HG02870 (cell line): ENCODE results near the gene NUPR1.
"Not testable (repeated sequence)": the region's sequence is repeated elsewhere in the genome, so short reads cannot be mapped to it uniquely, and the experiment has no call there.

ENCODE experiments used
- ATAC-seq: cut with Tn5 transposase; IDR thresholded peaks from one replicate; pipeline ENCODE4 v1.9.1; 2021; ENCODE audit warnings: mild to moderate bottlenecking, moderate library complexity; ENCODE audit not compliant: unreplicated experiment

NUPR1 gene

GRCh38 chr16:28527985-28528384 lies 10.8 kb downstream of the NUPR1 start:
- no peak for ATAC-seq

DNA sequence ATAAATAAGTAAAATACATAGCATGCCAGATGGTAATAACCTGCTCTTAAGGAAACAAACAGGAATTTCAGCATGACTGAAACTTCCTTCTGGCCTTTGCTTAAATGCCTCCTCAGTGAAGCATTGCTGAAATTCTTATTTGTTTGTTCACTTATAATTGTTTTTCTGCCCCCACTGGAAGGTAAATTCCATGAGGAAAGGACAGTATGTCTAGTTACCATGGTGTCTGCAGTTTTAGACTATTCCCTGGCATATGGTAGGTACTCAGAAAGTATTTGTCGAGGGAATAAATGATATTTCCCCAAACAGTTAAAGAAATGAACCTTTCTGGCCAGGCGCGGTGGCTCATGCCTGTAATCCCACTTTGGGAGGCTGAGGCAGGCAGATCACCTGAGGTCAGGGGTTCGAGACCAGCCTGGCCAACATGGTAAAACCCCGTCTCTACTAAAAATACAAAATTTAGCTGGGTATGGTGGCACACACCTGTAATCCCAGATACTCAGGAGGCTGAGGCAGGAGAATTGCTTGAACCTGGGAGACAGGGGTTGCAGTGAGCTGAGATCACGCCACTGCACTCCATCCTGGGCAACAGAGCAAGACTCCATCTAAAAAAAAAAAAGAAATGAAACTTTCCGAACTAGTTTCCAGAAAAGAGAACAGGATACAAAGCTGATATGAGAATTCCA lies 11.5 kb downstream of the NUPR1 start:
- not testable (repeated sequence) for ATAC-seq

- ATAC-seq, result no peak
Observed at GRCh38 chr16:28526201-28527099, 12.3 kb downstream of the NUPR1 start.

GRCh38 chr16:28524681-28525171 lies 14.0 kb downstream of the NUPR1 start:
- no peak for ATAC-seq

GRCh38 chr16:28522792-28523191 lies 16.0 kb downstream of the NUPR1 start:
- no peak for ATAC-seq

DNA sequence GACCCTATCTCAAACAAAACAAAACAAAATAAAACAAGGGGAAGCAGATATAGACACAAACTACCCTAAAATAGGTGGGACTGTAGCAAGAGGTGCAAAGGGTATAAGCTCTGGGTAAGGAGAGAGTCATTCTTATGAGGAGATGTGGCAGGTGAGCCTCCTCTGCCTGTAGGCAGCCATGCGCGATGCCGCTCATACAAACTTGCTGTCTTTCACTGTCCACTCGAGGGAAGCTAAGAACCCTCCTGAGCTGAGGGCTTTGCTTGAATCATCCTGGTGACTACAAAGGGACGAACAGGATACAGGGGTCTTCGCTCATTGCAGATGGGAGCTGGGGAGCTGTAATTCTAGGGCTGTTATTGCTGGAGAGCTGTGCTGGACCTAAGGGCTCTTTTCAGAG lies 17.3 kb downstream of the NUPR1 start:
- ATAC-seq, result no peak

DNA sequence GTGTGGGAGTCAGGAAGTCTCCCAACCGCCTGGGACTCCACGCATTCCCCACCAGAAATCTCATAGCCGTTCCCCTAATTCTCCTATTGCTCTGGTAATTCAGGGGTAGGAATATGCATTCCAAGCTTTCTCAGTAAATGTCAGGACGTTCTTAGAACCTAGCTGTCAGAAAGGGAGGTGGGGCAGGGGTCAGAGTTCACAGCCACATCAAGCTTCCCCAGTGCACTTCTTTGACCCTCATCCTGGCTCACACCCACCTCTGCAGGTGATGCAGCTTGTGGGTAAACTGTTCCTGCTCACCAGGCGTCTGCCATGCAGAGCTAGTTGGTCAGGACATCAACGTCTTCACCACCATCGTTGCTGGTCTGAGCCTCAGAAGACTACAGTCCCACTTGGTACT lies 18.1 kb downstream of the NUPR1 start:
- ATAC-seq, result no peak

- no peak for ATAC-seq
Observed at GRCh38 chr16:28514246-28514645, 24.5 kb downstream of the NUPR1 start.

DNA sequence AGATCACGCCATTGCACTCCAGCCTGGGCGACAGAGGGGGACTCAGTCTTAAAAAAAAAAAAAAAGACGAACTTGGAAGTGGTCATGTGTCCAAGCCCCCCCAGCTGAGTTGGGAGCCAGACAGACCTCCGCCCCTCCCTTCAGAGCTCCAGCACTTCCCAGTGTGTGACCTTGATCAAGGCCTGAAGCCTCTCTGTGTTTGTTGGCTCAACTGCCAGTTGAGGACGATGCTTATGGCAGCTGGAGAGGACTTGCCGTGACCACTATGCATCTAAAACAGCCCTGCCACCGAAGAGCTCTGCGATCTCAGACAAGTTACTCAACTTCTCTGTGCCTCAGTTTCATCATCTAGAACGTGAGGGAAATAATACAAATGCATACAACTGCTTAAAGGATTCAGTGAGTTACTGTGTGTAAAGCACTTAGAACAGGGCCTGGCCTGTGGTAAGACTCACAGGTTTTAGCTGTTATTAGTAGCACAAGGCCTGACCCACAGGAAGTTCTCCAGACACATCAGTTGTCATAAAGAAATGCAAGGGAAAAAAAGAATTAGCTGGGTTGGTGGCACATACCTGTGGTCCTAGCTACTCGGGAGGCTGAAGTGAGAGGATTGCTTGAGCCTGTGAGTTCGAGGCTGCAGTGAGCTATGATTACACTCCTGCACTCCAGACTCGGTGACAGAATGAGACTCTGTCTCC lies 25.1 kb downstream of the NUPR1 start:
- ATAC-seq, result no peak

- no peak for ATAC-seq
Observed at GRCh38 chr16:28511801-28512789, 26.7 kb downstream of the NUPR1 start.

- no peak for ATAC-seq
Observed at GRCh38 chr16:28511031-28511430, 27.7 kb downstream of the NUPR1 start.

DNA sequence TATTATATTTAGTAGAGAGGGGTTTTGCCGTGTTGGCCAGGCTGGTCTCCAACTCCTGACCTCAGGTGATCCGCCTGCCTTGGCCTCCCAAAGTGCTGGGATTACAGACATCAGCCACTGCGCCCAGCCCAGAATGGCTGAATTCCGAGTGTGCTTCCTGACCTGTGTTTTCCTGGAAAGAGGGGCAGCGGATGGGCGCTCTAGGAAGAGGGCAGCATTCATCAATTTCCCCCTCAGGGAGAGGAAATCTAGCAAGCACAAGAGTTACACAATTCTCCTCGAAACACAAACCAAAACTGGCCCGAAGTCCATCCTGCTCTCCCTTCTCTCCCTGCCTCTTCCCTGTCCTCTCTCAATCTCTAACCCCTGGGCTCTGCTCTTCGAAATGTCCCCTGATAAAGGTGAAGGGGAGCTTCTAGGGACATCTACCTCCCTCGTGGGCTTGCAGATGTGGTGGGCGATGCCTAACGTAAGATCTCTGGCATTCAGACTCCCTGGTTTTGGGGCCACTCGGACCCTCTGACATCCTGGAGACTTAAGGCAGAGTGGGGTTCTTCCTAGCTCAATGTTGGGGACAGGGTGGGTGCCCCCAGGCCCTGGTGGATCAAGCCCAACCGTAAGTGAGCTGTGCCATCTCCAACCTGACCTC lies 33.2 kb downstream of the NUPR1 start:
- ATAC-seq, result no peak

DNA sequence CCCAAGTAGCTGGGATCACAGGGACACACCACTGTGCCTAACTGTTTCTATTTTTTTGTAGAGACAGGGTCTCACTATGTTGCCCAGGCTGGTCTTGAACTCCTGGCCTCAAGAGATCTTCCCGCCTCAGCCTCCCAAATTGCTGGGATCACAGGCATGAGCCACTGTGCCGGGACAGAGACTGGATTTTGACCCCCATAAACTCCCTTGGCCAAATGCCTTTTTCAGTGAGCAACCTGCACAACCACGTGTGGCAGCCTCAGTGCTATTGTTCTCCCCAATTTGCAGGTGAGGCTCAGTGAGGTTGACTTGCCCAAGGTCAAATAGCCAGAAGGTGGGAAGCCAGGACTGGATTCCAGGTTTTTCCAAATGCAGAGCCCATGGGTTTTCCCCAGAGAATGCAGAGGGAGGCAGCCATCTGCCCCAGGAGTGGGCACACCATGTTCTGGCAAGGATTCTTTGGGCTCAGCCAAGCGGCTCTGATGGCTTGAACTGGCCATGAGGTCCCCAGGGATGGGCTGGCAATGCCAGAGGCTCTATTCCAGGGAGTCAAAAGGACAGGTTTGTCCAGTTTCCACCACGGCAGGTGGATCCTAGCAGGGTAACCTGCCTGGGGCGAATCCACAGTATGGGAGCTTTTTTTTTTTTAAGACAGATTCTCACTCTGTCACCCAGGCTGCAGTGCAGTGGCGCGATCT lies 33.9 kb downstream of the NUPR1 start:
- no peak for ATAC-seq

DNA sequence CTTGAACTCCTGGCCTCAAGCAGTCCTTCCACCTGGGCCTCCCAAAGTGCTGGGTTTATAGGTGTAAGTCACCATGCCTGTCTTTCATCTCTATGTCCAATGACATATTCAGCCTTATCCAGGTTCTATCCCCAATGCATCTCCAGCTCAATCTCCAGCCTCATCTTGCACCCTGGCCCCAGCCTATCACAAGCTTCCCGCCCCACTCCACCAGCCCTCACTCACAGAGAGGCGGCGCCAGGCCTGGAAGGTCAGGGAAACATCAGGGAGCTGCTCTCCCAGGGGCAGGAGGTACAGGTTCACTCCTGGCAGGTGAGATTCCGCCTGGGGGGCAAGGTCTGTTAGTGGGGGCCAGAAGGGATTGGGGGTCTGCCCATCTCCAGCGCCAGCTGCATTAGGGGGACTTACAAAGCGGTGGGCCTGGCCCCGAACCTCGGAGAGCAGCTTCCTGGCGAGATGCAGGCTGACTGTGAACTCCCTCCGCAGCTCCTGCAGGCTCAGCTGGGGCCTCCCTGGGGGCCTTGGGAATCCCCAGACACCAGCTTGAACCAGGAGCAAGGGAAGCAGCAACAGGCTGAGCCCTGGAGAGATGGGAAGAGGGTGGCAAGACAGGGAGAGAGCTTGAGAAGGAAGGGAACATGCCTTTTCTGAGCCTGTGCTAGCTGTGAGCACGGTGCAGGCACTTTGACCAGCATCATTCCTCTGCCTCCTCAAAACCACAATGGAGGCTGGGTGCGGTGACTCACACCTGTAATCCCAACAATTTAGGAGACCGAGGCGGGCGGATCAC lies 35.1 kb downstream of the NUPR1 start:
- ATAC-seq, result no peak

GRCh38 chr16:28502290-28502689 lies 36.5 kb downstream of the NUPR1 start:
- no peak for ATAC-seq

- ATAC-seq, result no peak
Observed at GRCh38 chr16:28501258-28502232, 37.2 kb downstream of the NUPR1 start.

- ATAC-seq, result not testable (repeated sequence)
Observed at GRCh38 chr16:28500476-28501180, 38.1 kb downstream of the NUPR1 start.
